WTC11 (cell line): ENCODE results near the gene EVC2.

Source experiments
- CTCF ChIP-seq: fragments of 200-600 bp; IDR thresholded peaks from 2 replicates; pipeline ENCODE4 v1.8.0; 2022; ENCODE audit warnings: antibody characterized with exemption
- FOXK1 ChIP-seq: sonication (generic); formaldehyde crosslinking; IDR thresholded peaks from 2 replicates; pipeline ENCODE4 v1.8.0; 2022; ENCODE audit warnings: mild to moderate bottlenecking, moderate library complexity, missing genetic modification reagents
- HMGXB4 ChIP-seq: sonication (generic); formaldehyde crosslinking; IDR thresholded peaks from 2 replicates; pipeline ENCODE4 v1.8.1; 2023; ENCODE audit warnings: mild to moderate bottlenecking, moderate library complexity, missing genetic modification reagents
- MAX ChIP-seq: sonication (generic); formaldehyde crosslinking; IDR thresholded peaks from 2 replicates; pipeline ENCODE4 v1.8.0; 2022; ENCODE audit warnings: mild to moderate bottlenecking, missing genetic modification reagents
- ZMAT4 ChIP-seq: fragments of 250-450 bp; sonication (Bioruptor Pico); IDR thresholded peaks from 2 replicates; pipeline ENCODE4 v1.9.0; 2021; ENCODE audit warnings: mild to moderate bottlenecking
- ZNF232 ChIP-seq: sonication (generic); formaldehyde crosslinking; IDR thresholded peaks from 2 replicates; pipeline ENCODE4 v1.8.0; 2022; ENCODE audit warnings: mild to moderate bottlenecking, missing genetic modification reagents
- ZNF317 ChIP-seq: sonication (generic); formaldehyde crosslinking; IDR thresholded peaks from 2 replicates; pipeline ENCODE4 v1.8.1; 2023; ENCODE audit warnings: low read depth, mild to moderate bottlenecking, moderate library complexity, missing genetic modification reagents, borderline replicate concordance
- ZNF671 ChIP-seq: fragments of 250-450 bp; sonication (Bioruptor Pico); IDR thresholded peaks from 2 replicates; pipeline ENCODE4 v1.8.0; 2021; ENCODE audit warnings: mild to moderate bottlenecking

- TF ChIP-seq ZMAT4 (no peak), CTCF (no peak), ZNF317 (CRISPR knock-in tag) (no peak), ZNF671 (CRISPR knock-in tag) (no peak), HMGXB4 (no peak), FOXK1 (CRISPR knock-in tag) (no peak), ZNF232 (no peak), MAX (CRISPR knock-in tag) (no peak)
Measured at GRCh38 chr4:5757536-5757935, 49.2 kb upstream of the EVC2 start.
